ENCODE measurements around the gene NSDHL.
"Not testable (repeated sequence)": the region's sequence is repeated elsewhere in the genome, so short reads cannot be mapped to it uniquely, and the experiment has no call there.

The NSDHL gene

DNA sequence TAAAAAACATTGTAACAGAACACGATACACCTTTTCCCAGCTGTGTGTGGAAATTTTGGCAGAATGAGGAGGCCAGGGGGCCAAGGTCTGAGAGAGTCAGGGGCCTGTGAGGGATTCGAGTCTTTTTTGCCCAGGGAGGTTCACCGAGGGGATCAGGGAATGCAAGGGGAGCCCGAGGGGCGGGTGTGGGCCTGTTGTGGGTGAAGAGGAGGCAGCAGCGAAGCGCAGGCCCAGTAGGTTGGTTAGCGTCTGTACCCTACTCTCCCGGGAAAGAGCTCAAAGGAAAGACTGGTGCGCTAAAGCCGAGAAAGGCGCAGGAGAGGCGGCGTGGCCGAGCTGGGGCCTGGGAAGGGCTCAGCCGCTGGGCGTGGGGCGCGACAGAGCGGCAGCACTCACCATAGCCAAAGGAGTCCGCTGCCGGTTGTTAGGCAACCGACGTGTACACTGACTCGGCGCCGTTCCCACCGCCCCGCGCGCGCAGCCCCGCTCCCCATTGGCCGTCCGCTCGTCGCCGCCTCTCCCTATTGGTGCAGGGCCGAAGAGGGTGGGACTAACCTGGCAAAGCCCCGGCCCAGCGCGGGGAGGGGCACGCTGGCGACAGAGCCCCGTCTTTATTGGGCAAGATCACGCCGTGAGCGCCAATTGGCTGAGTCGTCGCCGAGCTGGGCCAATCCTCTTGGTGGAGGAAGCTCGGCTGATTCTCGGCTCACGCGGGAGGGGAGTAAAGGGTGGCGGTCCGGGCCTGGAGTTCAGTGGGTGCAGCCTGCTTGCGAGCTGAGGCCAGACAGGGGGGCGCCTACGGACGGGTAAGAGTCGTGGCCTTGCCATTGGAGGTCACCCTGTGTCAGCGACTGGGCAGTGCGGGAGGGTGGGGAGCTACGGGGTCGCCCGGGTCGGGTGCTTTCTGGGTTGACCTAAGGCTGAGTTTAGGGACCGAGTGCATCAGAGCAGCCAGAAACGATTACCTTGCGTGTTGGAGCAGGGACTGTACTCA is at the start of gene NSDHL, which contains the start of gene CETN2:
NSDHL (plus strand) TSS at position 752 of the 994 bp plus-strand sequence. CDS start 15,262 bp downstream, outside the sequence.
CETN2 (minus strand) TSS at position 446 of the 994 bp plus-strand sequence; CDS start at position 399, 47 bp downstream.
- DNase-seq (ENCODE audit: low read depth in 3 of 3): peak; percentile 76 to 89 (median 87)

DNA sequence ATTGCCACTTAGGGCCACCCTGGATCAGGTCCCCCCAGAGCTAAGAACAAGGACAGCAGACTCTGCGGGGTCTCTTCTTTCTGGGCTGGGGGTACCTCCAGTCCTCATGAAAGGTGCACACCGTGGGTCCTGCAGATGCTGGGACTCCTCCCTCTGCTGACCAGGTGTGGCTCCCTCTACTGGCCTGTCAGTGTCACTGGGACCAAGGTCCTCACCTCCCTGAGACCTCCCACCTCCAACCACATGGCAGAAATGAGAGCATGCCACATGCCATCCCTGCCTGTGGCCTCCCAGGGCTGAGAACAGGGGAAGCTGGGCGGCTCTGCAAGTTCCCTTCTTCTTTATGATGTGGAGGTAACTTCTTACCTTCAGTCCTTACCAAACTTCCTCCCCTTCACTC is 43.8 kb upstream of the NSDHL start:
- not testable (repeated sequence) for DNase-seq (ENCODE audit: low read depth in 3 of 3)

DNA sequence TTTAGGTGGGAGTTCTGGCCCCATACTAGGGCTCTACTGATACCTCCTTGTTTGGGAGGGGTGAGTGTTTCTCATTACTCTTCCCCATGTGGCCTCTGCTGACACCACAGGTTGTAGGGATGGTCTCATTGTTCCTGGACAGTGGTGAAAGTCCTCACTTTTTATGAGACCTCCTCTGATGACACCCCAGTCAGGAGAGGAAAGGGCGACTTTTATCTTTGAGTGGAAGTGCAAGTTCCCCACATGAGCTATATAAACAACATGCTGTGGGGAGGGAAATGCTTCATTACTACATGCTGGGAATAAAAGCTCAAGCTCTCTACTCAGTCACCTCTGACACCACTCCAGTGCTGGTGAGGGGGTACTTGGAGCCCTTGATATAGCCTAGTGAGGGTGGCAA is 31.9 kb upstream of the NSDHL start:
- DNase-seq (ENCODE audit: low read depth in 3 of 3): no peak

DNA sequence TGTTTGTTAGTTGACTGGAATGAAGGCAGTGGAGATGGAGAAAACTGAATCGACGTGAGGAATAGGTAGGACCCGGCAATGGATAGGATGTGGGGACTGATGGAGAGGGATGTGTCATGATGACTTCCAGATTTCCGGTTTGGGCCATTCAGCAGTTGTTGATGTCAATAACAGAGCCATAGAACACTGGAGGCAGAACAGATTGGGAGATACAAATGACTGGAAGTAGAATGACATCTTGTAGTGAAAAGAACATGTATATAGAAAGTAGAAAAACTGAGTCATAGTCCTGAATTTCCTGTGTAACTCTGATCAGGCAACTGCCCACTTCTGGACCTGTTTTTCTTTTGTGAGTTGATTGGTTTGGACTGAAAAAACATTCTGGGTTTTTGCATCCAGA is 24.8 kb upstream of the NSDHL start:
- no peak for DNase-seq (ENCODE audit: low read depth in 3 of 3)

DNA sequence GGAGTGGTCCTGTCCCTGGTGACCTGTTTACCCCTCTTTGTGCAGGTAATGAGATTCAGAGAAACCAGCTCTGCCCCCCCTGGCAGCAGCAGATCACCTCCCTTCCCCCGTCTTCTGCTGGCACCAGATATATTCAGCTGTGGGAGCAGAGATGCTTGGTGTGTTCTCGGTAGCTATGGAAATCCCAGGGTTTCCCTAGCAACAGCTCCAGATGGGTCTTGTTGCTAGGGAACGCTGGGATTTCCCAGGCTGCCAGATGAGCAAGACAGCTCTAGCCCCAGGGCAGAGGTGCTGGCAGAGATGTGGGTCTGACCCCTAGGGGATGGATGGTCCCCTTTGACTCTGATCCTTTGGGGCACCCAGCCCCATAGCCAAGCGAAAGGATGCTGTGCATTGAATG is 20.5 kb upstream of the NSDHL start:
- no peak for DNase-seq (ENCODE audit: low read depth in 3 of 3)

DNA sequence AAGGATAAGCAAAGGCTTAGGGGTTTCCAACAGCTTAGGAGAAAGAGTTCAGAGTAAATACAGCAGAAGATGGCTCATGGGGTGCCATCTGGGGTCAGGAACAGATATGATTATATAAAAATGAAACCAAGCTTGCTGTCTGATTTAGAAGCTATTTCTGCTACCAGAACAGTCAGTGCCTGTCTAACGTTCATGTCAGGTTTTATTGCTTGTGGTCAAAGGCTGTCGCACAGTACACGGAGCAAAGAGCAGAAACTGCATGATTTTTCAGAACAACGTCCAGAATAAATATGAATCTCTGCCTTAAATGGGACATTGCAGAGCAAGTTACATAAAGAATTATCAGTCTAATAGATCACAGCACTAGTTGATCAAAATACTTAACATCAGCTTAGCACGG is 17.7 kb upstream of the NSDHL start:
- no peak for DNase-seq (ENCODE audit: low read depth in 3 of 3)

DNA sequence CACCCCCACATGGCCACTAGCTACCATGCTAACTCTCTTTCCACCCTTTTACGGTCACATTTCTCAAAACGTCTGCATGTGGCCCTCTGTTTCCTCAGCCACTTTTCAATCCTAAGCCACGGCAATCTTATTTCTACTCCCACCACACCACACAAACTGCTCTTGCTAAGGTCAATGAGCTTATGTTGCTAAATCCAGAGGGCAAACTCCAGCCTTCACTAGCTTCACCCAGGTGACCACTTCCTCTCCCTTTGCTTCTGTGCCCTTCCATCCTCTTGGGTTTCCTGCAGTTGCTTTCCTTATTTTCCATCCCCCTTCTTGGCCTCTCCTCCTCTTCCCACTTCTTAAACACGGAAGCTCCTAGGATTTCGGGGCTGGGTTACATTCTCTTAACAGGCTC is 16.8 kb upstream of the NSDHL start:
- DNase-seq (ENCODE audit: low read depth in 3 of 3): no peak

DNA sequence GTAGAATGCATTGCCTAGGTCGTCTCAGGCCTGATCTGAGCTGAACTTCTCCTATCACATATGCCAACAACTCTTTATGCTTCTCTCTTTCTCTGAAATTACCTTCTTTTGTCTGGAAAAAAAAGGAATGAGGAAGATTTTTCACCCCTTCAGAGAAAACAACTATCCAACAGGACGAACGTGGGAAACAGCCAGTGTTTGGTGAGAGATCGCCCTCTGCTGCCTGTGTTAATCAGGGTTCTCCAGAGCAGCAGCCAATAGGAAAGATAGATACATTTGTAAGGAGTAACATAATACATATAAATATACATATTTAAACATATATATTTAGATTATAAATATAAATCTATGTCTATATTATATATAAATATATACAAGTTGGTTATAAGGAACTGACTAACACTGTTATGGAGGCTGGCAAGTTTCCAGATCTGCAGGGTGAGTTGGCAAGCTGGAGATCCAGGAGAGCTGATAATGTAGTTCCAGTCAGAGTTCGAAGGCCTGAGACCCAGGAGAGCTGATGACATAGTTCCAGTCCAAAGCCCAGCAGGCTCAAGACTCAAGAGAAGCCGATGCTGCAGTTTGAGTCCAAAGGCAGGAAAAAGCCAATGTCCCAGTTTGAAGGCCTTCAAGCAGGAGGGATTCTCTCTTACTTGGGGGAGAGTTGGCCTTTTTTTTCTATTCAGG is 13.6 kb upstream of the NSDHL start:
- no peak for DNase-seq (ENCODE audit: low read depth in 3 of 3)

DNA sequence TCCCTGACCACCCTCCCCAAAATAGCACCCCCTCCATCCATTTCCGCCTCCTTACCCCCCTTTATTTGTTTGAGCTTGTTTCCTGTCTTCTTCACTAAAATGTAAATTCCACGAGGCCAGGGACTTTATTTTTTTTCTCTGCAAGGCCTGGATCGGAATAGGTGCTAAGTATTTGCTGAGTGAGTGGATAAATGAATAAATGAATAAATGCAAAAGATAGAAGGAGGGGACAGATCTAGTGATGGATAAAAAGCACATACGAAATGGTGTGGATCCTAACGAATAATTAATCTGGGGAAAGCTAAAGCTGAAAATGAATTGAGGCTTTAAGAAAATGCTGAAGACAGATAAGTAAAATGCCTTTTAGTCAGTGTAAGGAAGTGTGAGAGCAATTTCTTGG is 12.5 kb upstream of the NSDHL start:
- DNase-seq (ENCODE audit: low read depth in 3 of 3): no peak

DNA sequence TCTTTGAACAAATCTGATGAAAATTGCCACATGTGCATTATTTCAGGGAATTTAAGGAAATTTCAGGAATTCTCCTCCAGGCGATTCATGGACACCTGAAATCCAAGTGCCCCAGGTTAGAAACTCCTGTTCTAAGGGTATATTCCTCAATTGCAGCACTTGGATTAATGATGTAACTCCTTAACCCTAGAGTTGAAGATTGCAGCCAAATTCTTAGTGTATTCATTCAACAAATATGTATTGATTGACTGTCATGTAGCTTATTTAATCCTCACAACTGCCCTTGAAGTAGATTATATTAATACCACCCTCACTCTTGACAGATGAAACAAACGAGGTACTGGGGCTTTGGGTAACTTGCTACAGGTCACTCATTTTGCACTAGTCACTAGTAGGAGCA is 11.6 kb upstream of the NSDHL start:
- no peak for DNase-seq (ENCODE audit: low read depth in 3 of 3)

DNA sequence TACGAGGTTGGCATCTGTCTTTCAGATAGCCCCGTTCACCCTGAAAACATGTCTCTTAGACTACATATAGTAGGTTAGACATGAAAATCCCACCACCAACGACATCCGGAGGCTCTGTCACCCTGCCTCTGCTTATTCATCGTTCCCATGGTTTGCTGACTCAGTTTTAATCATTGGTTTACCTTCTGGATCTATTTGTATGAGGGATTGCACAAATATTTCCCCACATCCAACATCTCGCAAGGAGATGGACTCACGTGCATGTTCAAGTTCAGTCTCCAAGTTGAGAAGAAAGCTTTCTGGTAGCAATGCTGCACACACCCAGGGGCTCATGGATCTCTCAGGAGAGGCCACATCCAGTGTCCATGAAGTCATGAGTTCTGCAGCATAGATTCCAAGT is 11.1 kb upstream of the NSDHL start:
- DNase-seq (ENCODE audit: low read depth in 3 of 3): no peak

DNA sequence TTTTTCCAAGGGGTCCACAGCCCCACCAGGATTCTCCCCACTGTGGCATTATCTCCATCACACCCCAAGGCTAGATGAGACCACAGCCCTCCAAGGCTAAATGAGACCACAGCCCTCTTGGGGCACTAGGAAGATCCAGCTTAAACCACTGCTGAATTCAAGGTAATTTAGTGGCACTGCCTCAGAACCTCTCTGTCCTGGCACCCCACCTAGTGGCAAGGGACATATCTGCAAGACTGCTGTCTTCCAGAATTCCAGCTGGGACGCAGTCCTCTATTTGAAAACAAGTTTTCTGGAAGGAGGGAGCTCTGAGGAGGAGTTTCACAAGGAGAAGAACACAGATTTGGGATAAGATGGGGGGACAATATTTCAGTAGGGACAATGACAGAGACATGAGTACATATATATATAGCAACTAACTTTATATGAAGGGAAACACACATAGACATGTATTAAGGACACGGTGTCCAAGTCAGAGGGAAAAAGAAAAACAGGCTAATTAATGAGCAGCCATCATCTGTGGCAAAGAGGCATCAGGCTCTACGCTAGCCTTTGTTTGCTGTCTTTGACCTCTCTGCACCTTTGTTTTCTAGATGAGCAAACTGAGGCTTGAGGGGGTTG is 9.6 kb upstream of the NSDHL start:
- DNase-seq (ENCODE audit: low read depth in 3 of 3): no peak

DNA sequence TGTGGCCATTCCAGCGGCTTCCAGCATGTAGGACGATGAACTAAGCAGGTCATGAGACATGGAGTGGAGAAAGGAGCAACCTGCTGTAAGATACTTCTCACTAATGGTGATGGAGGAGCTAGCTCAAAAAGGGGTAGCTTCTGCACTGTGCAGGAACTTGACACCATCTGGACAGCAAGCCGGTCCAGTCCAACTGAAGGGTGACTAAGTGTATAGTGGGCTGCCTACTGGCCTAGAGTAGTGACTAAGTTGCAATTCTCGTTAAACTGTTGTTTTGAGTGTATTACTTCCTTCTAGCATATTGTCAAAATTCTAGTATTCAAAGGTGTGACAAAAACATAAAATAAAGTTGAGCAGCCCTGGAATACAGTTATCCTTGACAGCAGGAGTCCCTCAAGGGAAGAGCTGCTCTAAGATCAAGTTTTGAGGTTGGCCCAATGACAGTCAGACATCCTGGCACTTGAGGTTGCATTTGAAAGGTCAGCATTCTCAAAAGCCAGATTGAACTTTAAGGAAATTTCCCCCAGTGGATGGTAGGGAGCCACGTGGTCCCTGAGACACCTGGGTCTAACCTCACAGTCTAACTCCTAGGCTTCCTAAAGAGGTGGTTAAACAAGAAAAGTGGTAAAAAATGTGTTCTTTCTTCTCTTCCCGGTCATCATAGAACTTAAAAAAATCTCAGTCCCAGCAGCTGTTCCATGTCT is 8.3 kb upstream of the NSDHL start:
- no peak for DNase-seq (ENCODE audit: low read depth in 3 of 3)

DNA sequence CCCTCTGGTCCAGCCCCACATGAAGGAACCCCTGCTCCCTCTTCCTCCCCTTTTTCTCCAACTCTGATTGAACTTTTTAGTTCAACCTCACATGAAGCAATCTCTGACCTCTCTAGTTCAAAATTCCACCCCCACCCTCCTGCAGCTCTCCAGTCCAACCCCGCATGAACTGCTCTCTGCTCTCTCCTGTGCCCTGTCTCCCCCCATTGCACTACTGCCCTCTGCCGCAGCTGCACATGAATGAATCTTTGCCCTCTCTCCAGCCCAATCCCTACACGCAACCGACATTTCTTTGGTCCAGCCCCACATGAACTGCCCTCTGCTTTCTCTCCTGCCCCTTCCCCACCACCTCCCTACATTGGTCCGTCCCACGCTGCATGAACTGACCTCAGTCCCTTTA is 7.2 kb upstream of the NSDHL start:
- DNase-seq (ENCODE audit: low read depth in 3 of 3): no peak

DNA sequence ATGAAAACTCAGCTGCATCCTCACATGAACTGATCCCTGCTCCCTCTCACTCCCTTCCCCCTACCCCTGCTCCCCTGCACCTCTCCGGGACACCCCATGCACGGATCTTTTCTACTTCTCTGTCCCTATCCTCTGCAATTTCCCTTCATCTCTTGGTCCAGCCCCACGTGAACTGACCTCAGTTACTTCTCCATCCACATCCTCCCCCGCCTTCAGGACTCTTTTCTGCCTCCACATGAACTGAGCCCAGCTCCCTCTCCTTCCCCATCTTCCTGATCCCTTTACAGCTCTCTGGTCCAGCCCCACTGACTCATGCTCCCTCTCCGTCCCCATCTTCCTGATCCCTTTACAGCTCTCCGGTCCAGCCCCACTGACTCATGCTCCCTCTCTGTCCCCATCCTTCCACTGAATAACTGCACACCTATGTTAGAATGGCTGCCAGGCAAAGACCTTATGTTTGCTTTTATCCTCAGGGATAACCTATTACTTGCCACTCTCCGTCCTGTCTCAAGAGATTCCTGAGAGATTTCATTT is 6.0 kb upstream of the NSDHL start:
- no peak for DNase-seq (ENCODE audit: low read depth in 3 of 3)

DNA sequence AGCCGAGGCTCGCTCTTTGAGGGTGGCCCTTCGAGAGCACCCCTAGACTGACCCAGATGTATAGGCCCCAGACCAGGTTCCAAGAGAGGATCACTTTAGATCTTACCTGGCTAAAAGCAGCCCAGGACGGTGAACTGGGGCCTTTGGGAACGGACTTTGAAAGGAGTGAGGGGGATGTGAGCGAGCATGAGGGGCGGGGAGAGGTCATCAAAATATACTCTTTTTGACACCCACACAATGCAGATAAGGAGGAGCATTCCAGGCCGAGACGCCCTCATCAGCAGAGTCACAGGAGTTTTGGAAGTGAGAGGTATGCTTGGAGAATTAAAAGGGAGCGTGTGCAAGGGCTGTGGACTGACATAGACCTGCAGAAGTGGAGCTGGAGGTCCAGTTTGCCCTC is 528 bp downstream of the NSDHL start:
- no peak for DNase-seq (ENCODE audit: low read depth in 3 of 3)

DNA sequence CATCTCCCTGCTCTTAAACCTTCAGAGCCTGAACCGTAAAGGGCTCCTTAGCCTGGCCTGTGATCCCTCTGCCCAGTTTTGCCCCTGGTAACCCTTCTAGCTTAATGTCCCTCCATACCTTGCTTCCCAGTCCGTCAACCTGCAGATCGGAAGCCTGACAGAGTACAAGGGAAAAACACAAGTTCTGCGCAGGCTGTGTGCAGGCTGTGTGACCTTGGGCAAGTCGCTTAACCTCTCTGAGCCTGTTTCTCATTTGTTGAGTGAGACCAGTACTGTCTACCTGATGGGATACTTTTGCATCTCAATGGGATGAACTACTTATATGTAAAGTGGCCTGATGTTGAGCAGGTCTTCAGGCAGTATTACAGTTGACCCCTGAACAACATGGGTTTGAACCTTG is 1.7 kb downstream of the NSDHL start:
- no peak for DNase-seq (ENCODE audit: low read depth in 3 of 3)

DNA sequence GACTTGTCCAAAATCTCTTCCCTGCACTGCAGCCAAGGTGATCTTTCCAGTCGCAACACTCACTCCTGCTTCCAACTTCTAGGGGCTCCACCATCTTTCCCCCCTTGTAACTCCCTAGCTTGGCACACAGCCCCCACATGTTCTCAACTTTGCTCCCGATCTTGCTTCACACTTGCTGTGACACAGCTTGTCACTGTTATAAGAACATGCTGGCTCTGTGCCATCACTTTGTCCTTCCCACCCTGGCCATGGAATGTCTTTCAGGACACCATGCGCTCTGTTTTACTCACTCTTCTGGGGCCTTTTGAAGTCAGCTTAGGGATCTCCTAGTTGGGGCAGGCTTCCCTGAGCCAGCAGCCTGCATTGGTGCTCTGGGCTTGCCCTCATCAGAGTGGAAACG is 2.5 kb downstream of the NSDHL start:
- DNase-seq (ENCODE audit: low read depth in 3 of 3): no peak

DNA sequence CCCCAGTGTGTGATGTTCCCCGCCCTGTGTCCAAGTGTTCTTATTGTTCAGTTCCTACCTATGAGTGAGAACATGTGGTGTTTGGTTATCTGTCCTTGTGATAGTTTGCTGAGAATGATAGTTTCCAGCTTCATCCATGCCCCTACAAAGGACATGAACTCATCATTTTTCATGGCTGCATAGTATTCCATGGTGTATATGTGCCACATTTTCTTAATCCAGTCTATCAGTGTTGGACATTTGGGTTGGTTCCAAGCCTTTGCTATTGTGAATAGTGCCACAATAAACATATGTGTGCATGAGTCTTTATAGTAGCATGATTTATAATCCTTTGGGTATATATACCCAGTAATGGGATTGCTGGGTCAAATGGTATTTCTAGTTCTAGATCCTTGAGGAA is 4.6 kb downstream of the NSDHL start:
- not testable (repeated sequence) for DNase-seq (ENCODE audit: low read depth in 3 of 3)

DNA sequence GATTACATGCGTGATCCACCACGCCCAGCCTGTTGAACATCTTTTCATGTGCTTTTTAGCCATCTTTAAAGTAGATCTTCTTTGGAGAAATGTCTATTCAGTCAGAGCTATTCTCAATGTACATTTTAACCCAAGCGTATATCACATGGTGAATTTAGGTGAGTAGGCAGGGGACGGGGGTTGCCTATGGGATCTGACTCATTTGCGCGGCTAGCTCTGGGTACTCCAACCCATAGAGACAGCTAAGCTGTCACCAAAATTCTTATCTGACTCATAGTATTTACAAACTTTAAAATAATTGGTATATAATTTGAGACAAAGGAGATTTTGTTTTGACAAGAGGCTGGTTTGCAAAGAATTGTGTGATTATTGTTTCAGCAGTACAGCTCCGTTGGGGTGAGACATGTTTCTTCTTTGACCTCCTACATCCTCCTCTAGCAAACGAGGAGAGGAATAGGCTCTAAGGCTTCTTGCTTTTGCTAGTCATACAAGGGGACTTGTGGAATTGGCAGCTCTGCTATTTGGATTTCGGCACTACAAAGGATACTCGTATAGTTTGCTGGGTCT is 12.0 kb downstream of the NSDHL start:
- no peak for DNase-seq (ENCODE audit: low read depth in 3 of 3)

DNA sequence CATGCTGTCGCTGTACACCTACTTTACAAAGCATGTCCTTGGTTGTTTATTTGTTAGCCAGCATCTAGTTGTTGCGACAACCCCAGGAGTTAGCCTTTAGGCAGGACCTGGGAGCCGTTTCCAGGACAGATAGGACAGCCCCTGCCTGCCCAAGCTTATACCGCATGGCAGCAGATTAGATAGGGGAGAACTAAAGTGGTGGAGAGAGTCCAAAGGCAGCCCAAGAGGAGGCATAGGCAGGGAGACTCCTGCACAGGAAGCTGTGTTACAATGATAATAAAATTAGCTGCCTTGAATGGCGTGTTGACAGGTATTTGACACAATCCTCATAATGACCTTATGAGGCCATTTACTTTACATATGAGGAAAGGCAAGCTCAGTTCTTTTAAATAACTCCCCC is 13.0 kb downstream of the NSDHL start:
- DNase-seq (ENCODE audit: low read depth in 3 of 3): no peak

Data from stimulated activated CD4-positive, alpha-beta T cell treated with anti-CD3 and anti-CD28 coated beads, TNF-alpha, amount 100 ng/mL, for 4 hours (primary cell).